Measurements from ENCODE around the gene ATP2B3.
A peak's percentile ranks its signal among the peaks of the same experiment; 100 is the strongest.

Gene ATP2B3

DNA sequence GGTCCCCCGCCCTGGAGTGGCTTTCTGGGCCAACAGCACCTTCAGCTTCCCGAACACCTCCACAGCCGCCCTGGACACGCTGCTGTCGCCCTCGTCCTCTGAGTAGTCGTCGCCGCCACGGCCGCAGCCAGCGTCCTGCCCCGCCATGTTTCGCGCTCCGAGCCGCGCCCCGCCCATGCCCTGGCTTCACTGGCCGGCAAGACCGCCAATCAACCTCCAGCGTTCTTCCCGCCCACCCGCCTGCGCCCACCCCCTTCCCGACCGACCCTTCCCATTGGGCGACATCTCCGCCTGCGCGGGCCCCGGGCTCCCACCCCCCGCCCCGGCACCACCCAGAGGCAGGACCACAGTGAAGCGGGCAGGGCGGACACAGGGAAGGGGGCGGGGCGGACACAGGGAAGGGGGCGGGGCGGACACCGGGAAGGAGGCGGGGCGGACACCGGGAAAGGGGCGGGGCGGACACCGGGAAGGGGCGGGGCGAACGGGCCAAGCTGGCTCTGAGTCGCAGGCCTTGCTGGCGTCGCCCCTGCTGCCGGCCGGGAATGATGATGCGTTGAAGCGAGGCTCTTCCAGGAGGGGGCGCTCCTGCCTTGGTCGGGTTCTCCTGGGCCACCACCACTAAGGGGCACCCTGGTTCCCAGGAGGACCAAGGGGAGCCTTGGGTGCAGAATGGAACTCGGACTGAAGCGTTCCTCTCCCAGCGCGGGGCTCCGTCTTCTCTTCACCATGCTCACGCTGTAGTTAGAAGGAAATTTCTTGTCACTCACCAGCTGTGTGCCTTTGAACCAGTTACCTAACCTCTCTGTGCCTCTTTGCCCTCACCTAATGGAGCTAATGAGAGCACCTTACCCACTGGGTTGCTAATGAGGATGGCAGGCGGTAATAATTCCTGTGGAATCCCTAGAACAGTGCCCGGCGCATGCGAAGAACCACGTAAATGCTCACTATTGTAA is 46.8 kb upstream of the ATP2B3 start, which contains the start of gene HAUS7:
HAUS7 (minus strand) TSS at position 166 of the 953 bp plus-strand sequence; CDS start at position 147, 19 bp downstream.
- Histone ChIP-seq H3K9me3 (replicated peaks; ENCODE audit: insufficient read depth, low read length) (no peaks in the 10 kb centered on the region), H2AFZ (ENCODE audit: low read length) (peak within 1 kb of the TSS; percentile 83), H3F3A (ENCODE audit: insufficient read depth, low read length) (no peaks in the 10 kb centered on the region), H3K27me3 (replicated peaks; ENCODE audit: insufficient read depth, low read length) (peaks cover 9% of the 10 kb centered on the region), H3K9me2 (replicated peaks; ENCODE audit: insufficient read depth, low read length) (no peaks in the 10 kb centered on the region), H3K79me2 (ENCODE audit: low read length) (peaks cover 8% of the 10 kb centered on the region), H3K4me3 (ENCODE audit: low read length) (peak within 1 kb of the TSS; percentile 74), H3K9ac (ENCODE audit: low read length) (peak within 1 kb of the TSS; percentile 72), H4K20me1 (ENCODE audit: insufficient read depth, low read length) (no peaks in the 10 kb centered on the region), H3K36me3 (replicated peaks; ENCODE audit: insufficient read depth, low read length) (no peaks in the 10 kb centered on the region), H3K4me2 (ENCODE audit: low read depth, low read length) (peak within 1 kb of the TSS; percentile 76), H3K4me1 (ENCODE audit: low read length) (no peaks in the 10 kb centered on the region), H3K27ac (ENCODE audit: low read length) (peak within 1 kb of the TSS; percentile 27; the same call in 1 of the 2 replicates)
- TF ChIP-seq EZH2 (optimal IDR thresholded peaks at IDR 0.05; ENCODE audit: low read depth, low read length), result no peak
- no peak for TF ChIP-seq EZH2phosphoT487 (IDR thresholded peaks at IDR 0.05; ENCODE audit: low read length)
- TF ChIP-seq, protein P1, sequence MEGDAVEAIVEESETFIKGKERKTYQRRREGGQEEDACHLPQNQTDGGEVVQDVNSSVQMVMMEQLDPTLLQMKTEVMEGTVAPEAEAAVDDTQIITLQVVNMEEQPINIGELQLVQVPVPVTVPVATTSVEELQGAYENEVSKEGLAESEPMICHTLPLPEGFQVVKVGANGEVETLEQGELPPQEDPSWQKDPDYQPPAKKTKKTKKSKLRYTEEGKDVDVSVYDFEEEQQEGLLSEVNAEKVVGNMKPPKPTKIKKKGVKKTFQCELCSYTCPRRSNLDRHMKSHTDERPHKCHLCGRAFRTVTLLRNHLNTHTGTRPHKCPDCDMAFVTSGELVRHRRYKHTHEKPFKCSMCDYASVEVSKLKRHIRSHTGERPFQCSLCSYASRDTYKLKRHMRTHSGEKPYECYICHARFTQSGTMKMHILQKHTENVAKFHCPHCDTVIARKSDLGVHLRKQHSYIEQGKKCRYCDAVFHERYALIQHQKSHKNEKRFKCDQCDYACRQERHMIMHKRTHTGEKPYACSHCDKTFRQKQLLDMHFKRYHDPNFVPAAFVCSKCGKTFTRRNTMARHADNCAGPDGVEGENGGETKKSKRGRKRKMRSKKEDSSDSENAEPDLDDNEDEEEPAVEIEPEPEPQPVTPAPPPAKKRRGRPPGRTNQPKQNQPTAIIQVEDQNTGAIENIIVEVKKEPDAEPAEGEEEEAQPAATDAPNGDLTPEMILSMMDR (IDR thresholded peaks at IDR 0.05; ENCODE audit: low read length), result peak; percentile 61
- peak; percentile 83 for DNase-seq

DNA sequence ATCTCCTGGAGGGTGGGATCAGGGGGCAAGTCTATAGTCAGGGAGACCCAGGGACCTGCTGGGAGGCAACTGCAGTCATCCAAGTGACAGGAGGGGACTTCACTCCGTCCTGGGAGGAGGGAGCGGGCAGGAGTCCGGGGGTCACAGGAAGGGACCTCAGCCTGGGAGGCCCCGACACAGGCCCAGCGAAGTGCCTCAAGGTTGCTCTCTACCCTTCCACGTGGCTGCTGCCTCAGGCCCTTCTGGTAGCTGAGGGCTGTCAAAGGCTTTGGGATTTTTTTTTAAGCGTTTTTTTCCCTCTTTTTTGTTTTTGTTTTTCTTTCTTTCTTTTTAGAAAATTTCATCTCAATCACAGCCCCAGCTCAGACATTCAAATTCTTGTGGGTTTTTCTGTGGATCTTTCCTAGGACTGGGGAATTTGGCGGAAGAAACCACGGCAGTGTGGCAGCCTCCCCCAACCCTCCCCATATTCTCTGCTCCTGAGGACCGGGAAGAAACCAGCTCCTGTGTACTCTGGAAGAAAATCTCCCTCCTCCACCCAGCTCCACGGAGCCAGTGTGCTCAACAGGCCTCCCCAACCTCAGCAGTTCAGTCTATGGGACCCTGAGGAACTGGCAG is 45.7 kb upstream of the ATP2B3 start:
- H3K4me2 ChIP-seq (ENCODE audit: low read depth, low read length), result no peak overlapping the region
- no peak overlapping the region for H2AFZ ChIP-seq (ENCODE audit: low read length)
- H3K27me3 ChIP-seq (replicated peaks; ENCODE audit: insufficient read depth, low read length), result peaks cover 16% of the 10 kb centered on the region
- H3F3A ChIP-seq (ENCODE audit: insufficient read depth, low read length), result no peaks in the 10 kb centered on the region
- TF ChIP-seq, protein P1 (IDR thresholded peaks at IDR 0.05; ENCODE audit: low read length), result no peak
- TF ChIP-seq EZH2phosphoT487 (IDR thresholded peaks at IDR 0.05; ENCODE audit: low read length) (no peak), EZH2 (optimal IDR thresholded peaks at IDR 0.05; ENCODE audit: low read depth, low read length) (no peak)
- no peaks in the 10 kb centered on the region for H3K36me3 ChIP-seq (replicated peaks; ENCODE audit: insufficient read depth, low read length)
- H3K4me1 ChIP-seq (ENCODE audit: low read length), result no peaks in the 10 kb centered on the region
- DNase-seq, result no peak
- H3K4me3 ChIP-seq (ENCODE audit: low read length), result no peak overlapping the region
- no peaks in the 10 kb centered on the region for H4K20me1 ChIP-seq (ENCODE audit: insufficient read depth, low read length)
- no peaks in the 10 kb centered on the region for H3K9me2 ChIP-seq (replicated peaks; ENCODE audit: insufficient read depth, low read length)
- H3K27ac ChIP-seq (ENCODE audit: low read length), result no peak overlapping the region
- H3K79me2 ChIP-seq (ENCODE audit: low read length), result peaks cover 8% of the 10 kb centered on the region
- no peak overlapping the region for H3K9ac ChIP-seq (ENCODE audit: low read length)
- H3K9me3 ChIP-seq (replicated peaks; ENCODE audit: insufficient read depth, low read length), result no peaks in the 10 kb centered on the region

DNA sequence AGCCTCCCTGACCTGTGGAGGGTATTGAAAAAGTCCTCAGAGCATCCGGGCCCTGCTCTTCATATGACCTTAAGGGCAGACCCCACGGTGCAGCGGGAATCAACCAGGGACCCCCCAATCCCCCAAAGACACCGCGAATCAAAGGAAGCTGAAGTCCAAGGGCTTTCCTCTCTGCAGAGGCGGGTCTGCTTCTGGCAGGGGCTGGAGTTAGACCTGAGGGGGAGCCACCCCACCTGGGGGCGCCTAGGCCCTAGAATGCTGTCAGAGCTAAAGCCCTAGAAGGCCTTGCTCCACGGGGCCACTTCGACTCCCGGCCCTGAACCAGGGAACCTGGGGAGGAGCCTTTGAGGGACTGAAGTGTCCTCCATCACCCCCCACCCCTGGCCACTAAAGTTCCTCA is 44.3 kb upstream of the ATP2B3 start:
- no peak for DNase-seq
- Histone ChIP-seq H3K36me3 (replicated peaks; ENCODE audit: insufficient read depth, low read length) (no peaks in the 10 kb centered on the region), H3K9ac (ENCODE audit: low read length) (no peak overlapping the region), H3K27ac (ENCODE audit: low read length) (no peak overlapping the region), H3K9me2 (replicated peaks; ENCODE audit: insufficient read depth, low read length) (no peaks in the 10 kb centered on the region), H3K4me2 (ENCODE audit: low read depth, low read length) (no peak overlapping the region), H3K79me2 (ENCODE audit: low read length) (peaks cover 8% of the 10 kb centered on the region), H3K4me3 (ENCODE audit: low read length) (no peak overlapping the region), H3K27me3 (replicated peaks; ENCODE audit: insufficient read depth, low read length) (peaks cover 24% of the 10 kb centered on the region), H3K9me3 (replicated peaks; ENCODE audit: insufficient read depth, low read length) (no peaks in the 10 kb centered on the region), H2AFZ (ENCODE audit: low read length) (no peak overlapping the region), H4K20me1 (ENCODE audit: insufficient read depth, low read length) (no peaks in the 10 kb centered on the region), H3K4me1 (ENCODE audit: low read length) (no peaks in the 10 kb centered on the region), H3F3A (ENCODE audit: insufficient read depth, low read length) (no peaks in the 10 kb centered on the region)
- TF ChIP-seq, protein P1 (IDR thresholded peaks at IDR 0.05; ENCODE audit: low read length), result no peak
- TF ChIP-seq EZH2 (optimal IDR thresholded peaks at IDR 0.05; ENCODE audit: low read depth, low read length), result no peak
- TF ChIP-seq EZH2phosphoT487 (IDR thresholded peaks at IDR 0.05; ENCODE audit: low read length), result no peak
